ENCODE measurements around the gene LGALSL.

DNA sequence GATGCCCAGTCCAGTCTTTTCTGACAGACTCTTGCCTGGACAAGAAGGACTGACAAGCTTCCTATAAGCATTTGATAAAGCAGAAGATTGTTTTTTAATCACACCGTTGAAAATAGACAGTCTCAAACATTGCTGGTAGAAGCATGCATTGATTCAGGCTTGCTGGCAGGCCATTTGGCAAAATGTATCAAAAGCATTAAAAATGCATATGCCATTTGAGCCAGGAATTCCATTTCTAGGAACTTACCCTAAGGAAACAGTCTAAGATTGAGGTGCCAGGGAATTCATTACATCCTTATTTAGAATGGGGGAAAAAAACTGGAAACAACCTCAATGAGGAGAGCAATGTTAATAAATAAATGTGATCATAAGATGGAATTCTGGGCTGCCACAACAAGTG is 20.7 kb downstream of the LGALSL start:
- TF ChIP-seq, protein P1, sequence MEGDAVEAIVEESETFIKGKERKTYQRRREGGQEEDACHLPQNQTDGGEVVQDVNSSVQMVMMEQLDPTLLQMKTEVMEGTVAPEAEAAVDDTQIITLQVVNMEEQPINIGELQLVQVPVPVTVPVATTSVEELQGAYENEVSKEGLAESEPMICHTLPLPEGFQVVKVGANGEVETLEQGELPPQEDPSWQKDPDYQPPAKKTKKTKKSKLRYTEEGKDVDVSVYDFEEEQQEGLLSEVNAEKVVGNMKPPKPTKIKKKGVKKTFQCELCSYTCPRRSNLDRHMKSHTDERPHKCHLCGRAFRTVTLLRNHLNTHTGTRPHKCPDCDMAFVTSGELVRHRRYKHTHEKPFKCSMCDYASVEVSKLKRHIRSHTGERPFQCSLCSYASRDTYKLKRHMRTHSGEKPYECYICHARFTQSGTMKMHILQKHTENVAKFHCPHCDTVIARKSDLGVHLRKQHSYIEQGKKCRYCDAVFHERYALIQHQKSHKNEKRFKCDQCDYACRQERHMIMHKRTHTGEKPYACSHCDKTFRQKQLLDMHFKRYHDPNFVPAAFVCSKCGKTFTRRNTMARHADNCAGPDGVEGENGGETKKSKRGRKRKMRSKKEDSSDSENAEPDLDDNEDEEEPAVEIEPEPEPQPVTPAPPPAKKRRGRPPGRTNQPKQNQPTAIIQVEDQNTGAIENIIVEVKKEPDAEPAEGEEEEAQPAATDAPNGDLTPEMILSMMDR (IDR thresholded peaks at IDR 0.05): no peak
- TF ChIP-seq POLR2A (IDR thresholded peaks at IDR 0.05): no peak
